ENCODE measurements around the gene ZMIZ1. TPM values are rescaled to one million over a fixed set of nuclear protein-coding genes. Genes with fewer than 3 reads are reported as not detected.
A peak's percentile ranks its signal among the peaks of the same experiment; 100 is the strongest.

The ZMIZ1 gene
- total and polyA plus RNA-seq, 12 donors, result 6.6 to 113 (median 55.1) TPM

DNA sequence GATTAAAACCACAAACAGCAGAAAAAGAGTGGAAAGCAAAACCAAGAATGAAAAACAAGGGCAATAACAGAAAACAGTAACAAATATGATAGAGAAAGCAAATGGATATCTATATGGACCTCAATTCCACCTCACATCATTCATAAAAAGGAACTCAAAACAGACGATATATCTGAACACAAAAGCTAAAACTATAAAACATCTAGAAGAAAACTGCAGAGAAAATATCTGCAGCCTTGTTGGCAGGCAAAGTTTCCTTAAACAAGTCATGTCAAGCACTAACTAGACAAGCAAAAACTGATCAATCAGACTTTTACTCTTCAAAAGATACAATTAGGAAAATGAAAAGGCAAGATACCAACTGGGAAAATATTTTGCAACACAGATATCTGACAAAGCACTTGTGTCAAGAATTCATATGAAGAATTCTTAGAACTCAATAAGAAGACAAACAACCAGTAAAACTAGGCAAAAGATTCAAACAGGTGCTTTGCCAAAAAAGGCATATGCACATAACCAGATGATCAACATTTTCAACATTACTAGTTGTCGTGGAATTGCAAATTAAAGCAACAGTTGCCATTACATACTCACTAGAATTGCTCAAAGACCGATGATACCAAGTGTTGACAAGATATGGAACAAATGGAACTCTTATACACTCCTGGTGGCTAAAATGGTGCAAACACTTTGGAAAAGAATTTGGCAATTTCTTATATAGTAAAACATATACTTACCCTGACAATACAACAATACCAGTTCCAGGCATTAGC, 25.9 kb upstream of the ZMIZ1 start:
- H3K27ac ChIP-seq, result no peak overlapping the region
- no peaks in the 10 kb centered on the region for H3K27me3 ChIP-seq
- DNase-seq, result no peak
- no peaks in the 10 kb centered on the region for H3K9me3 ChIP-seq (replicated peaks in 1 of 3)
- no peaks in the 10 kb centered on the region for H3K36me3 ChIP-seq (replicated peaks in 1 of 2)
- no peak overlapping the region for H3K4me3 ChIP-seq
- WGBS, 4 donors, result 74 to 91% (median 86%) methylated on average over 3 of the region's 3 CpGs
- intact Hi-C loops (cut with DNase I), result no loop called here
- H3K4me1 ChIP-seq (replicated peaks in 1 of 2), result peaks cover 1 to 6% of the 10 kb centered on the region in 2 donors
- TF ChIP-seq, protein P1, sequence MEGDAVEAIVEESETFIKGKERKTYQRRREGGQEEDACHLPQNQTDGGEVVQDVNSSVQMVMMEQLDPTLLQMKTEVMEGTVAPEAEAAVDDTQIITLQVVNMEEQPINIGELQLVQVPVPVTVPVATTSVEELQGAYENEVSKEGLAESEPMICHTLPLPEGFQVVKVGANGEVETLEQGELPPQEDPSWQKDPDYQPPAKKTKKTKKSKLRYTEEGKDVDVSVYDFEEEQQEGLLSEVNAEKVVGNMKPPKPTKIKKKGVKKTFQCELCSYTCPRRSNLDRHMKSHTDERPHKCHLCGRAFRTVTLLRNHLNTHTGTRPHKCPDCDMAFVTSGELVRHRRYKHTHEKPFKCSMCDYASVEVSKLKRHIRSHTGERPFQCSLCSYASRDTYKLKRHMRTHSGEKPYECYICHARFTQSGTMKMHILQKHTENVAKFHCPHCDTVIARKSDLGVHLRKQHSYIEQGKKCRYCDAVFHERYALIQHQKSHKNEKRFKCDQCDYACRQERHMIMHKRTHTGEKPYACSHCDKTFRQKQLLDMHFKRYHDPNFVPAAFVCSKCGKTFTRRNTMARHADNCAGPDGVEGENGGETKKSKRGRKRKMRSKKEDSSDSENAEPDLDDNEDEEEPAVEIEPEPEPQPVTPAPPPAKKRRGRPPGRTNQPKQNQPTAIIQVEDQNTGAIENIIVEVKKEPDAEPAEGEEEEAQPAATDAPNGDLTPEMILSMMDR (IDR thresholded peaks at IDR 0.05), result no peak
- no peak for TF ChIP-seq POLR2A (IDR thresholded peaks at IDR 0.05)

- Histone ChIP-seq H3K27ac (no peak overlapping the region), H3K27me3 (no peaks in the 10 kb centered on the region), H3K4me3 (no peak overlapping the region), H3K9me3 (replicated peaks in 1 of 3) (no peaks in the 10 kb centered on the region), H3K4me1 (replicated peaks in 1 of 2) (peaks cover 5 to 15% of the 10 kb centered on the region in 2 donors), H3K36me3 (replicated peaks in 1 of 2) (no peaks in the 10 kb centered on the region)
- WGBS, 4 donors, result 96 to 99% (median 97%) methylated on average over 5 of the region's 5 CpGs
- intact Hi-C loops (cut with DNase I), result no loop called here
- TF ChIP-seq, protein P1 (IDR thresholded peaks at IDR 0.05), result no peak
- TF ChIP-seq POLR2A (IDR thresholded peaks at IDR 0.05), result no peak
- peak in 1 of 7 donors; percentile 0 for DNase-seq
These were observed 24.6 kb upstream of the ZMIZ1 start for GRCh38 chr10:79044036-79044632.

GRCh38 chr10:79044846-79045245, 23.9 kb upstream of the ZMIZ1 start:
- DNase-seq, result peak in 1 of 7 donors; percentile 6
- no peaks in the 10 kb centered on the region for H3K9me3 ChIP-seq (replicated peaks in 1 of 3)
- H3K27me3 ChIP-seq, result no peaks in the 10 kb centered on the region
- H3K36me3 ChIP-seq (replicated peaks in 1 of 2), result no peaks in the 10 kb centered on the region
- 77 to 94% (median 87%) methylated on average over 2 to 4 of the region's 4 CpGs for WGBS, 4 donors
- intact Hi-C loops (cut with DNase I), result no loop called here
- peaks cover 5 to 15% of the 10 kb centered on the region in 2 donors for H3K4me1 ChIP-seq (replicated peaks in 1 of 2)
- TF ChIP-seq, protein P1 (IDR thresholded peaks at IDR 0.05), result no peak
- no peak for TF ChIP-seq POLR2A (IDR thresholded peaks at IDR 0.05)
- H3K27ac ChIP-seq, result no peak overlapping the region
- H3K4me3 ChIP-seq, result no peak overlapping the region

- Histone ChIP-seq H3K4me1 (replicated peaks in 1 of 2) (peaks cover 5 to 22% of the 10 kb centered on the region in 2 donors), H3K27ac (no peak overlapping the region), H3K36me3 (replicated peaks in 1 of 2) (no peaks in the 10 kb centered on the region), H3K4me3 (no peak overlapping the region), H3K9me3 (replicated peaks in 1 of 3) (no peaks in the 10 kb centered on the region), H3K27me3 (no peaks in the 10 kb centered on the region)
- WGBS, 4 donors, result 84 to 93% (median 89%) methylated on average over 7 to 9 of the region's 9 CpGs
- TF ChIP-seq, protein P1 (IDR thresholded peaks at IDR 0.05), result no peak
- TF ChIP-seq POLR2A (IDR thresholded peaks at IDR 0.05), result no peak
- peak in 1 of 7 donors; percentile 4 for DNase-seq
- intact Hi-C loops (cut with DNase I), result no loop called here
These were observed 23.1 kb upstream of the ZMIZ1 start for GRCh38 chr10:79045566-79046175.

Data from adrenal gland (tissue), 12 donors.